ENCODE data around the gene OR4C6.

The OR4C6 gene

GRCh38 chr11:55661901-55662300 is at the start of gene OR4C6:
Gene OR4C6 (plus strand): TSS chr11:55662201. CDS start chr11:55665167, 2,966 bp downstream.
- Histone ChIP-seq H3K36me3 (ENCODE audit: control insufficient read depth in 2 of 2, insufficient read depth in 1 of 2, low read length in 2 of 2) (no peaks in the 10 kb centered on the region), H3K4me1 (ENCODE audit: control insufficient read depth, insufficient read depth, low read length) (no peaks in the 10 kb centered on the region), H3K4me3 (ENCODE audit: low read depth, low read length) (no peak within 1 kb of the TSS), H3K27ac (ENCODE audit: extremely low read depth, low read depth, low read length) (no peak within 1 kb of the TSS), H3K9me3 (ENCODE audit: control insufficient read depth, insufficient read depth, low read depth, low read length) (no peaks in the 10 kb centered on the region)
- no peak for TF ChIP-seq ZBTB10 (tag by site-specific recombination; IDR thresholded peaks at IDR 0.05)
- TF ChIP-seq ZNF645 (tag by site-specific recombination; IDR thresholded peaks at IDR 0.05), result no peak
- TF ChIP-seq HIC1 (tag by site-specific recombination; IDR thresholded peaks at IDR 0.05), result no peak
- no peak for TF ChIP-seq KLF16 (tag by site-specific recombination; IDR thresholded peaks at IDR 0.05)
- no peak for TF ChIP-seq ZNF169 (tag by site-specific recombination; IDR thresholded peaks at IDR 0.05)
- TF ChIP-seq ZNF580 (tag by site-specific recombination; IDR thresholded peaks at IDR 0.05), result no peak
- ChIA-PET CTCF (no interaction called here), POLR2A (no interaction called here)

DNA sequence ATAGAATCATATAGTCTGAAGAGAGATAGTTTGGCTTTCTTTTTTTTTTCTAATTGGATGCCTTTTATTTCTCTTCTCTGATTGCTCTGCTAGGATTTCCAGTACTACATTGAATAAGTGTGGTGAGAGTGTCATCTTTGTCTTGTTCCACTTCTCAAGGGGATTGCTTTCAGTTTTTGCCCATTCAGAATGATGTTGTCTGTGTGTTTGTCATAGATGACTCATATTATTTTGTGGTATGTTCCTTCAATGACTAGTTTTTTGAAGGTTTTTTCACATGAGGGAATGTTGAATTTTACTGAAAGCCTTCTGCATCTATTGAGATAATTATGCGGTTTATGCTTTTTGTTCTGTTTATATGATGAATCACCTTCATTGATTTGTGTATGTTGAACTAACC is 37.5 kb upstream of the OR4C6 start:
- Histone ChIP-seq H3K4me3 (ENCODE audit: low read depth, low read length) (no peak overlapping the region), H3K27ac (ENCODE audit: extremely low read depth, low read depth, low read length) (no peak overlapping the region), H3K36me3 (ENCODE audit: control insufficient read depth in 2 of 2, insufficient read depth in 1 of 2, low read length in 2 of 2) (no peaks in the 10 kb centered on the region), H3K4me1 (ENCODE audit: control insufficient read depth, insufficient read depth, low read length) (no peaks in the 10 kb centered on the region), H3K9me3 (ENCODE audit: control insufficient read depth, insufficient read depth, low read depth, low read length) (no peaks in the 10 kb centered on the region)
- TF ChIP-seq, protein P1, sequence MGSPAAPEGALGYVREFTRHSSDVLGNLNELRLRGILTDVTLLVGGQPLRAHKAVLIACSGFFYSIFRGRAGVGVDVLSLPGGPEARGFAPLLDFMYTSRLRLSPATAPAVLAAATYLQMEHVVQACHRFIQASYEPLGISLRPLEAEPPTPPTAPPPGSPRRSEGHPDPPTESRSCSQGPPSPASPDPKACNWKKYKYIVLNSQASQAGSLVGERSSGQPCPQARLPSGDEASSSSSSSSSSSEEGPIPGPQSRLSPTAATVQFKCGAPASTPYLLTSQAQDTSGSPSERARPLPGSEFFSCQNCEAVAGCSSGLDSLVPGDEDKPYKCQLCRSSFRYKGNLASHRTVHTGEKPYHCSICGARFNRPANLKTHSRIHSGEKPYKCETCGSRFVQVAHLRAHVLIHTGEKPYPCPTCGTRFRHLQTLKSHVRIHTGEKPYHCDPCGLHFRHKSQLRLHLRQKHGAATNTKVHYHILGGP (tag by site-specific recombination; IDR thresholded peaks at IDR 0.05), result no peak
- TF ChIP-seq ZBTB8A (tag by site-specific recombination; IDR thresholded peaks at IDR 0.05), result no peak
- no peak for TF ChIP-seq ZNF785 (tag by site-specific recombination; IDR thresholded peaks at IDR 0.05)
- TF ChIP-seq ZIC2 (tag by site-specific recombination; IDR thresholded peaks at IDR 0.05), result no peak
- TF ChIP-seq ZNF426 (tag by site-specific recombination; IDR thresholded peaks at IDR 0.05), result no peak
- no peak for TF ChIP-seq SCRT2 (tag by site-specific recombination; IDR thresholded peaks at IDR 0.05)
- no peak for TF ChIP-seq ZNF221 (tag by site-specific recombination; IDR thresholded peaks at IDR 0.05; ENCODE audit: borderline replicate concordance)
- TF ChIP-seq ZNF138 (tag by site-specific recombination; IDR thresholded peaks at IDR 0.05; ENCODE audit: borderline replicate concordance), result no peak
- ChIA-PET CTCF (no interaction called here), POLR2A (no interaction called here)

- Histone ChIP-seq H3K4me3 (ENCODE audit: low read depth, low read length) (no peak within 1 kb of the TSS), H3K36me3 (ENCODE audit: control insufficient read depth in 2 of 2, insufficient read depth in 1 of 2, low read length in 2 of 2) (no peaks in the 10 kb centered on the region), H3K9me3 (ENCODE audit: control insufficient read depth, insufficient read depth, low read depth, low read length) (no peaks in the 10 kb centered on the region), H3K27ac (ENCODE audit: extremely low read depth, low read depth, low read length) (no peak within 1 kb of the TSS), H3K4me1 (ENCODE audit: control insufficient read depth, insufficient read depth, low read length) (no peaks in the 10 kb centered on the region)
- ChIA-PET CTCF (no interaction called here), POLR2A (no interaction called here)
- no peak for TF ChIP-seq ZNF776 (tag by site-specific recombination; IDR thresholded peaks at IDR 0.05; ENCODE audit: borderline replicate concordance)
- no peak for TF ChIP-seq ZNF133 (tag by site-specific recombination; IDR thresholded peaks at IDR 0.05)
- TF ChIP-seq, protein P2, sequence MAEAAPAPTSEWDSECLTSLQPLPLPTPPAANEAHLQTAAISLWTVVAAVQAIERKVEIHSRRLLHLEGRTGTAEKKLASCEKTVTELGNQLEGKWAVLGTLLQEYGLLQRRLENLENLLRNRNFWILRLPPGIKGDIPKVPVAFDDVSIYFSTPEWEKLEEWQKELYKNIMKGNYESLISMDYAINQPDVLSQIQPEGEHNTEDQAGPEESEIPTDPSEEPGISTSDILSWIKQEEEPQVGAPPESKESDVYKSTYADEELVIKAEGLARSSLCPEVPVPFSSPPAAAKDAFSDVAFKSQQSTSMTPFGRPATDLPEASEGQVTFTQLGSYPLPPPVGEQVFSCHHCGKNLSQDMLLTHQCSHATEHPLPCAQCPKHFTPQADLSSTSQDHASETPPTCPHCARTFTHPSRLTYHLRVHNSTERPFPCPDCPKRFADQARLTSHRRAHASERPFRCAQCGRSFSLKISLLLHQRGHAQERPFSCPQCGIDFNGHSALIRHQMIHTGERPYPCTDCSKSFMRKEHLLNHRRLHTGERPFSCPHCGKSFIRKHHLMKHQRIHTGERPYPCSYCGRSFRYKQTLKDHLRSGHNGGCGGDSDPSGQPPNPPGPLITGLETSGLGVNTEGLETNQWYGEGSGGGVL (tag by site-specific recombination; IDR thresholded peaks at IDR 0.05), result no peak
- TF ChIP-seq, protein P3, sequence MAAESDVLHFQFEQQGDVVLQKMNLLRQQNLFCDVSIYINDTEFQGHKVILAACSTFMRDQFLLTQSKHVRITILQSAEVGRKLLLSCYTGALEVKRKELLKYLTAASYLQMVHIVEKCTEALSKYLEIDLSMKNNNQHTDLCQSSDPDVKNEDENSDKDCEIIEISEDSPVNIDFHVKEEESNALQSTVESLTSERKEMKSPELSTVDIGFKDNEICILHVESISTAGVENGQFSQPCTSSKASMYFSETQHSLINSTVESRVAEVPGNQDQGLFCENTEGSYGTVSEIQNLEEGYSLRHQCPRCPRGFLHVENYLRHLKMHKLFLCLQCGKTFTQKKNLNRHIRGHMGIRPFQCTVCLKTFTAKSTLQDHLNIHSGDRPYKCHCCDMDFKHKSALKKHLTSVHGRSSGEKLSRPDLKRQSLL (tag by site-specific recombination; IDR thresholded peaks at IDR 0.05), result no peak
- no peak for TF ChIP-seq AEBP2 (tag by site-specific recombination; IDR thresholded peaks at IDR 0.05; ENCODE audit: borderline replicate concordance)
- no peak for TF ChIP-seq ZNF248 (tag by site-specific recombination; IDR thresholded peaks at IDR 0.05)
These were observed 27.2 kb upstream of the OR4C6 start, which contains the start of gene OR4P4 for GRCh38 chr11:55634813-55635212. Gene OR4P4 (plus strand): TSS chr11:55635113.
